RWPE2 (cell line): Measurements from ENCODE around the gene EDEM2.
"Not testable (repeated sequence)": the region's sequence is repeated elsewhere in the genome, so short reads cannot be mapped to it uniquely, and the experiment has no call there.

Experiments used
- ATAC-seq: fragments of 200-7000 bp; cut with Tn5 transposase; 3 replicates; pipeline ENCODE4 v1.9.1; 2021; ENCODE audit warnings: low read depth
- DNase-seq: peaks from one replicate; pipeline ENCODE4 v3.0.0-alpha.2; 2020; ENCODE audit warnings: low spot score
- H3K27ac ChIP-seq: fragments of 450-650 bp; 2 replicates; pipeline ENCODE4 v1.5.1; 2017; ENCODE audit warnings: mild to moderate bottlenecking; ENCODE audit not compliant: poor library complexity, severe bottlenecking
- H3K27me3 ChIP-seq: fragments of 250-450 bp; sonication (Bioruptor Pico); 2 replicates; pipeline ENCODE4 v1.5.1; 2021; ENCODE audit warnings: mild to moderate bottlenecking, moderate library complexity; ENCODE audit not compliant: insufficient read depth, poor library complexity, severe bottlenecking
- H3K36me3 ChIP-seq: fragments of 250-450 bp; sonication (Bioruptor Pico); 2 replicates; pipeline ENCODE4 v1.5.1; 2020; ENCODE audit warnings: low read depth, mild to moderate bottlenecking, moderate library complexity
- H3K4me1 ChIP-seq: fragments of 250-450 bp; sonication (Bioruptor Pico); 2 replicates; pipeline ENCODE4 v1.5.1; 2021; ENCODE audit warnings: mild to moderate bottlenecking, moderate library complexity; ENCODE audit not compliant: insufficient read depth, poor library complexity, severe bottlenecking
- H3K4me3 ChIP-seq: fragments of 250-450 bp; sonication (Bioruptor Pico); 2 replicates; pipeline ENCODE4 v1.5.1; 2021; ENCODE audit warnings: mild to moderate bottlenecking, moderate library complexity; ENCODE audit not compliant: severe bottlenecking
- H3K9me3 ChIP-seq: fragments of 250-450 bp; sonication (Bioruptor Pico); 2 replicates; pipeline ENCODE4 v1.5.1; 2021; ENCODE audit warnings: mild to moderate bottlenecking, moderate library complexity; ENCODE audit not compliant: severe bottlenecking
- TF ChIP-seq, protein P1 (sequence below): fragments of 450-650 bp; IDR thresholded peaks from one replicate; pipeline ENCODE4 v1.5.1; 2017; ENCODE audit warnings: mild to moderate bottlenecking, moderate library complexity; ENCODE audit not compliant: poor library complexity, severe bottlenecking

The EDEM2 gene

DNA sequence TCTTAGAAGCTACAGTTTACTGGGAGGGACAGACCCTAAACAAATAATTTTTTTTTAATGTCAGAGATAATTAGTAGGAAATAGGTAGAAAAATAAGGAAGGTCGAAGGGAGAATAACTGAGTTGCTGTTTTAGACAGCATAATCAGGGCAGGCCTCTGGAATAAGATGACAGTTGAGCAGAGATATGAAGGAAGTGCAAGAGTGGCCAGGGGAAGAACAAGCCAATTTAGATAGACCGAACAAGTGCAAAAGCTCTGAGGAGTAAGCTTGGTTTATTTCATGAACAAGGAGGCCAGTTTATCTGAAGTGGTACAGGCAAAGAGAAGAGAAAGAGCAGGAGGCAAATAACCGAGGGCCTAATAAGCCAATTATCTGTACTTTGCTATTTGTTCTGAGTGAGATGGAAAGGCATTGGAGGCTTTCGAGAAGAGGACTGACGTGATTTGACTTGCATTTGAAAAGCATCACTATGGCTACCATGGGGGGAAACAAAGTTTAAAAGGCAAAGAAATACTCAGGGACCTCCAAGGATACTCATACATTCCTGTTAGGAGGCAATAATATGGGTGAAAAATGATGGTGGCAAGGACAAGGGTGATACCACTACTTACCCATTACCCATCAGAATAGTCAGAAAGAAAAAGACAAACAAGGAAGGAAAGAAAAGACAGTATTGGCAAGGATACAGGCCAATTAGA lies 44.4 kb upstream of the EDEM2 start:
- ATAC-seq = no peak

DNA sequence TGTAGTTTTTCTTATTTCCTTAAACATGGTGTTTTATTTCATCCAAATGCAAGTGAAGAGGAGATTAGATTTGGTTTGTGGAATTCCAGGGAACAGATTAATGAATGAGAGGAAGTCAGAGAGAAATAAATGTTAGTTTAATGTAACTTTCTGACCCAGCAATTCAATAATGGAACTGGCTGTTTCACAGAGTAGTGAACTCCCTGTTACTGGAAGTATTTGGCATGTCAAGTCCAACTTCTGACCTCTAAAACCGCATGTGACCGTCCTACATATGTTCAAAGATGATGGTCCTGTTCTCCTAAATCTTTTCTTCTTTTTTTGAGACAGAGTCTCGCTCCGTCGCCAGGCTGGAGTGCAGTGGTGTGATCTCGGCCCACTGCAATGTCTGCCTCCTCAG lies 43.4 kb upstream of the EDEM2 start:
- TF ChIP-seq, protein P1, sequence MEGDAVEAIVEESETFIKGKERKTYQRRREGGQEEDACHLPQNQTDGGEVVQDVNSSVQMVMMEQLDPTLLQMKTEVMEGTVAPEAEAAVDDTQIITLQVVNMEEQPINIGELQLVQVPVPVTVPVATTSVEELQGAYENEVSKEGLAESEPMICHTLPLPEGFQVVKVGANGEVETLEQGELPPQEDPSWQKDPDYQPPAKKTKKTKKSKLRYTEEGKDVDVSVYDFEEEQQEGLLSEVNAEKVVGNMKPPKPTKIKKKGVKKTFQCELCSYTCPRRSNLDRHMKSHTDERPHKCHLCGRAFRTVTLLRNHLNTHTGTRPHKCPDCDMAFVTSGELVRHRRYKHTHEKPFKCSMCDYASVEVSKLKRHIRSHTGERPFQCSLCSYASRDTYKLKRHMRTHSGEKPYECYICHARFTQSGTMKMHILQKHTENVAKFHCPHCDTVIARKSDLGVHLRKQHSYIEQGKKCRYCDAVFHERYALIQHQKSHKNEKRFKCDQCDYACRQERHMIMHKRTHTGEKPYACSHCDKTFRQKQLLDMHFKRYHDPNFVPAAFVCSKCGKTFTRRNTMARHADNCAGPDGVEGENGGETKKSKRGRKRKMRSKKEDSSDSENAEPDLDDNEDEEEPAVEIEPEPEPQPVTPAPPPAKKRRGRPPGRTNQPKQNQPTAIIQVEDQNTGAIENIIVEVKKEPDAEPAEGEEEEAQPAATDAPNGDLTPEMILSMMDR = no peak
- no peak overlapping the region for H3K4me3 ChIP-seq
- H3K27me3 ChIP-seq = no peaks in the 10 kb centered on the region
- no peak overlapping the region for H3K27ac ChIP-seq
- H3K4me1 ChIP-seq = peaks cover 15% of the 10 kb centered on the region
- DNase-seq (no peak), ATAC-seq (no peak)
- H3K36me3 ChIP-seq = no peaks in the 10 kb centered on the region
- H3K9me3 ChIP-seq = peaks cover 5% of the 10 kb centered on the region

More for the DNA sequence above, 44.4 kb upstream of the EDEM2 start:
- no peaks in the 10 kb centered on the region for H3K36me3 ChIP-seq
- no peaks in the 10 kb centered on the region for H3K27me3 ChIP-seq
- H3K27ac ChIP-seq = peak overlapping the region; percentile 8
- TF ChIP-seq, protein P1 = no peak
- H3K9me3 ChIP-seq = peaks cover 10% of the 10 kb centered on the region
- peaks cover 15% of the 10 kb centered on the region for H3K4me1 ChIP-seq
- DNase-seq = no peak
- H3K4me3 ChIP-seq = no peak overlapping the region

DNA sequence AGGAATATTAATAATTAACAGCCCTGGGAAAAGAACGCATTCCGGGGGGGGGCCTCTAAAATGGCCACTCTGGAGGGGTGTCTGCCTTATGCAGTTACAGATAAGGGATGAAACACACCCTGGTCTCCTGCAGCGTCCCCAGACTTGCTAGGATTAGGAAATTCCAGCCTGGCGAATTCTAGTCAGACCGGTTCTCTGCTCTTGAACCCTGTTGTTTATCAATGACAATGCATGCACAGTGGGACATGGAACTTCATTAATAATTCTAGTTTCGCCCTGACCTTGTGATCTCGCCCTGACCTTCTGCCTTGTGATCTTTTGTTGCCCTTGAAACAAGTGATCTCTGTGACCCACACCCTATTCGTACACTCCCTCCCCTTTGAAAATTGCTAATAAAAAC lies 42.1 kb upstream of the EDEM2 start:
- not testable (repeated sequence) for ATAC-seq, DNase-seq, H3K4me3 ChIP-seq, H3K27ac ChIP-seq, H3K27me3 ChIP-seq, H3K36me3 ChIP-seq, H3K9me3 ChIP-seq
- peaks cover 15% of the 10 kb centered on the region for H3K4me1 ChIP-seq

DNA sequence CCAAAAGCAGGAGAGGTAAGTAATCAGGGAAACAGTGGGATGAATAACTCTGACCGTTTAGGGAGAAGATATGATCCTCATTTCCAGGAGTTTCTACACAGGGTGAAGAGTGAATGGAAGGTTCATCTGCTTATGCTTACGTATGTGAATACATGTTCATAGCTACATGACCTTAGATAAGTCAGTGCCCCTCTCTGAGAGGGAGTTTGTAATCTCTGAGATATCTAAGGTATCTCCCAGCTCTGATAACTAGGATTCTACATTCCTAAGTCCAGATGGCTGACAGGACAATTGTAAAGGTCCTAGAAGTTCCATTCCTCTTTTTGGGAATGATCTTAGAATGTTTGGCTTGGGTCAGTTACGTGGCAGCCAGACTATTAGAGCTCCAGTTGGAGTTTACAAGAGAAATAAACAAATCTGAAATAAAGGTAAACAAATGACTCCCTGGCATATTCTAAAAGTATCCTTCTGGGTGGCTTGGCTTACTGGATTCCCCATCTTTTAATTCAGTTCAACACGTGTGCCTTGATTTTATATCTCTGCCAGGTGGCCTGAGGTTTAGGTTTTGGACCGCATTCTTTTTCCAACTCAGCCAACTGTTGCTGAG lies 40.6 kb upstream of the EDEM2 start:
- no peaks in the 10 kb centered on the region for H3K27me3 ChIP-seq

DNA sequence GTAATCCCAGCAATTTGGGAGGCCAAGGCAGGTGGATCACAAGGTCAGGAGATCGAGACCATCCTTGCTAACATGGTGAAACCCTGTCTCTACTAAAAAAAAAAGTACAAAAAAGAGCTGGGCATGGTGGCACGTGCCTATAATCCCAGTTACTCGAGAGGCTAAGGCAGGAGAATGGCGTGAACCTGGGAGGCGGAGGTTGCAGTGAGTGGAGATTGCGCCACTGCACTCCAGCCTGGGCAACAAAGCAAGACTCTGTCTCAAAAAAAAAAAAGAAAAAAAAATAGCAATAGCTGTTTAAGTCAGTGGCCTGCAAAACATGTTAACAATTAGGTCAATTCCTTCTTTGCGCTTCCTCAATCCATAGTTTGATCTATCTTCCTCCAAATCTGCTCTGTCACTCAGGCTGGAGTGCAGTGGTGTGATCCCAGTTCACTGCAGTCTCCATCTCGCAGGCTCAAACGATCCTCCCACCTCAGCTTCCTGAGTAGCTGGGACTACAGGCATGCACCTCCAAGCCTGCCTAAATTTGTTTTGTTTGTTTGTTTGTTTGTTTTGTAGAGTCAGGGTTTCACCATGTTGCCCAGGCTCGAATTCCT lies 39.7 kb upstream of the EDEM2 start:
- H3K4me3 ChIP-seq, DNase-seq, H3K27me3 ChIP-seq, H3K9me3 ChIP-seq, H3K36me3 ChIP-seq, H3K27ac ChIP-seq, H3K4me1 ChIP-seq, ATAC-seq: not testable (repeated sequence)

More for the DNA sequence above, 40.6 kb upstream of the EDEM2 start:
- Histone ChIP-seq H3K4me1 (peaks cover 8% of the 10 kb centered on the region), H3K4me3 (no peak overlapping the region), H3K9me3 (no peaks in the 10 kb centered on the region), H3K27ac (no peak overlapping the region), H3K36me3 (no peaks in the 10 kb centered on the region)
- ATAC-seq = no peak
- TF ChIP-seq, protein P1 = no peak
- no peak for DNase-seq

DNA sequence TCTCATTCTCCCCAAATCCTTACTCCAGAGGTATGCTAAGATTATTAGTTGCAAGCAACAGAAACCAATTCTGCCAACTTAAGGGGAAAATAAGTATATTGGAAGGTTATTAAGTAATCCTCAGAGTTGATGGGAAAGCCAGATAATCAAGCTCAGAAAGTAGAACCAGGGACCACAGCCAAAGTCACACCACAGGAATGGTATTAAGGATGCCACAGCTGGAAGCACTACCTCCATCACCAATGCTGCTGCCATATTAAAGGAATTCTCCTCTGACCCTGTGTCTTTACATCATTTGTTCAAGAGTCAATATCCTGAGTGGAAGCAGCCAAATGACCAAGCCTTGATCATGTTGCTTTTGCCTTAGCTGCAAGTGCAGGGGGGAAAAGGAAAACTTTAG lies 34.6 kb upstream of the EDEM2 start:
- no peaks in the 10 kb centered on the region for H3K27me3 ChIP-seq
- ATAC-seq = no peak
- no peaks in the 10 kb centered on the region for H3K9me3 ChIP-seq
- H3K36me3 ChIP-seq = peaks cover 13% of the 10 kb centered on the region
- H3K27ac ChIP-seq = no peak overlapping the region
- H3K4me1 ChIP-seq = no peaks in the 10 kb centered on the region
- H3K4me3 ChIP-seq = no peak overlapping the region
- no peak for DNase-seq
- TF ChIP-seq, protein P1 = no peak
